Ureter (tissue), 1 donor: ENCODE results near the gene RNF7. TPM values are rescaled to one million over a fixed set of nuclear protein-coding genes. Genes with fewer than 3 reads are reported as not detected.
"Not testable (repeated sequence)": the region's sequence is repeated elsewhere in the genome, so short reads cannot be mapped to it uniquely, and the experiment has no call there.

Source experiments
- DNase-seq: peaks from one replicate; pipeline ENCODE4 v3.0.0-alpha.2; 2020; ENCODE audit warnings: low spot score
- total RNA-seq: library from RNA; stranded (reverse); gene quantifications from one replicate; pipeline ENCODE4 v1.2.4, GENCODE V29; 2023
- donor health status: DM: yes; HTN: yes; CAD: no.

The RNF7 gene
- total RNA-seq, 1 donor from 2014 or later: 83.6 TPM

- DNase-seq: no peak
Observed at GRCh38 chr3:141782386-141782932, 44.4 kb downstream of the RNF7 start.

- no peak for DNase-seq
Observed at GRCh38 chr3:141783632-141784031, 45.5 kb downstream of the RNF7 start.

- no peak for DNase-seq
Observed at GRCh38 chr3:141784096-141784495, 46.0 kb downstream of the RNF7 start.

- DNase-seq: no peak
Observed at GRCh38 chr3:141784531-141784930, 46.4 kb downstream of the RNF7 start.

- no peak for DNase-seq
Observed at GRCh38 chr3:141788149-141788548, 50.1 kb downstream of the RNF7 start.

- DNase-seq: not testable (repeated sequence)
Observed at GRCh38 chr3:141788750-141789149, 50.7 kb downstream of the RNF7 start.

- no peak for DNase-seq
Observed at GRCh38 chr3:141789281-141789680, 51.2 kb downstream of the RNF7 start.

GRCh38 chr3:141790171-141790570 lies 52.1 kb downstream of the RNF7 start:
- no peak for DNase-seq

GRCh38 chr3:141792495-141792894 lies 54.4 kb downstream of the RNF7 start:
- DNase-seq: no peak

- no peak for DNase-seq
Observed at GRCh38 chr3:141793476-141794260, 55.6 kb downstream of the RNF7 start.

- DNase-seq: no peak
Observed at GRCh38 chr3:141795276-141795675, 57.2 kb downstream of the RNF7 start.

GRCh38 chr3:141795741-141796080 lies 57.6 kb downstream of the RNF7 start:
- no peak for DNase-seq

- DNase-seq: peak; percentile 48
Observed at GRCh38 chr3:141796081-141796888, 58.2 kb downstream of the RNF7 start.

Other genes starting within 250 kb of the RNF7 start
- gene GRK7, start 25.1 kb downstream of the RNF7 start, total RNA-seq: not detected
- 113 TPM for gene ATP1B3, start 138.3 kb downstream of the RNF7 start, total RNA-seq